ENCODE measurements around the gene DHX35.

DHX35 gene

DNA sequence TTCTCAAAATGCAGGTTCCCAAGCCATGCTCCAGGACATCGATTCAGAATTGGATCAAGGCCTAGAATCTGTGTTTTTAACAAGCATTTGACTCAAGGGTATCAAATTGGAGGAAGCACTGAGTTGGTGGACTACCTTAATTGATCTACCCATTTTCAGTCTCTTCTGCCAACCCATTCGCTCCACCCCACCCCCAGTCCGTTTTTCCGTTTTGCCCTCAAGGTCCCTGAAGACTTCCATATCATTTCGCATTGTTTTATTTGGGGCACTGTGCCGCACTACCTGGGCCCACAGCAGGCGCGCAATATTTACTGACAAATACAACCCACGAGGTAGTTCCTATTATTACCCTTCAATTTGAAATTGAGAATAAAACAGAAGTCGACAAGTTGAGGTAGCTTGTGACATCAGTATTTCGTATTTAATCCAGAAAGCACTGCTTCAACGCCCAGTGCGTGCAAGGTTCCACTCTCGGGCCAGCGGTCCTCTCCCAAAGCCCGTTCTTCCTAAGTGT is 557 bp upstream of the DHX35 start:
- Histone ChIP-seq H3K36me3 (ENCODE audit: control insufficient read depth in 1 of 2, insufficient read depth in 2 of 2, low read length in 2 of 2) (peaks cover 0 to 9% of the 10 kb centered on the region in 2 donors), H3K27ac (ENCODE audit: low read length) (peak overlapping the region; percentile 64), H3K9me3 (ENCODE audit: control insufficient read depth in 1 of 2, low read length in 2 of 2) (no peaks in the 10 kb centered on the region), H3K4me3 (ENCODE audit: low read depth in 1 of 2, low read length in 2 of 2) (peak overlapping the region; percentile 86 to 90), H3K4me1 (ENCODE audit: control insufficient read depth in 1 of 2, insufficient read depth in 2 of 2, low read length in 2 of 2) (peaks cover 6 to 23% of the 10 kb centered on the region in 2 donors), H3K27me3 (ENCODE audit: low read depth, low read length) (no peaks in the 10 kb centered on the region)

DNA sequence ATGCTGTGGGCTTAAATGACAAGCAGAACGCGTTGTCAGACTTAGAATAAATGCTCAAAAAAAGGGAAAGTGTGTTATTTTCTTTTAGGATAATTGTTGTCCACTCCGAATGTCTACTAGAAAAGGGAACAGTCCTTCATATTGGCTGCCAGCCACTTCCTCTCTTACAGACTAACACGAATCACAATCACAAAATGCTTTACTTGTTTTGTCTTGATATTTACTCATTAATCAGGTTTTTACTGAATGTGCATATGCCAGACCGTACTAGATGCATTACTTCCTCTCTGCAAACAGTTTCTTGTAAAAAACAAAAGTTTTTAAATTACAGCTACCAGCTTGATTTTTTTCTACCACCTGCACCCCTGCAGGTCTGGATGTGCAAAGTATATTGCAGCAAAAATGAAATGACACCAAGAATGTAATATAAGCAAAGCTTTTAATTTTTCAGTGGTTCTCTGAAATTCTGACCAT is 821 bp downstream of the DHX35 start:
- Histone ChIP-seq H3K27me3 (ENCODE audit: low read depth, low read length) (no peaks in the 10 kb centered on the region), H3K4me1 (ENCODE audit: control insufficient read depth in 1 of 2, insufficient read depth in 2 of 2, low read length in 2 of 2) (peaks cover 6 to 23% of the 10 kb centered on the region in 2 donors), H3K9me3 (ENCODE audit: control insufficient read depth in 1 of 2, low read length in 2 of 2) (no peaks in the 10 kb centered on the region), H3K27ac (ENCODE audit: low read length) (peak overlapping the region; percentile 94), H3K36me3 (ENCODE audit: control insufficient read depth in 1 of 2, insufficient read depth in 2 of 2, low read length in 2 of 2) (peaks cover 0 to 9% of the 10 kb centered on the region in 2 donors), H3K4me3 (ENCODE audit: low read depth in 1 of 2, low read length in 2 of 2) (peak overlapping the region; percentile 90 to 93)

DNA sequence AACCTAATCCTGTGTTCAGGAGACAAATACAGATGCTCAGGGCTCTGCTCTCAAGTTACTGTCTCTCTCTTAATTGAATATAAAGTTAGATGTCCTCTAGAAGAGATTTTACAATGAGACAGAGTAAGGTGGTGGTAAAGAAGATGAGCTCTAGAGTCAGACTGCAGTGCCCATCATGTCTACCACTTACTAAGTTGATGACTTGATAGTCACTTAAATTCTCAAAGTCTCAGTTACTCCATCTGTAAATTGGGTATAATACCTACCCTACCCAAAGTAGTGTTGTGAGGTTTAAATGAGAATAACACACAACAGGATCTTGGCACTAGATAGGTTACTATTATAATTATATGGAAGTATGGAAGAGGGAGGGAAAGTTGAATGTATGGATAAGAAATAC is 1.6 kb downstream of the DHX35 start:
- Histone ChIP-seq H3K36me3 (ENCODE audit: control insufficient read depth in 1 of 2, insufficient read depth in 2 of 2, low read length in 2 of 2) (peaks cover 0 to 9% of the 10 kb centered on the region in 2 donors), H3K9me3 (ENCODE audit: control insufficient read depth in 1 of 2, low read length in 2 of 2) (no peaks in the 10 kb centered on the region), H3K27me3 (ENCODE audit: low read depth, low read length) (no peaks in the 10 kb centered on the region), H3K4me3 (ENCODE audit: low read depth in 1 of 2, low read length in 2 of 2) (peak overlapping the region in 1 of 2 donors; percentile 90), H3K4me1 (ENCODE audit: control insufficient read depth in 1 of 2, insufficient read depth in 2 of 2, low read length in 2 of 2) (peaks cover 6 to 23% of the 10 kb centered on the region in 2 donors), H3K27ac (ENCODE audit: low read length) (peak overlapping the region; percentile 94)

DNA sequence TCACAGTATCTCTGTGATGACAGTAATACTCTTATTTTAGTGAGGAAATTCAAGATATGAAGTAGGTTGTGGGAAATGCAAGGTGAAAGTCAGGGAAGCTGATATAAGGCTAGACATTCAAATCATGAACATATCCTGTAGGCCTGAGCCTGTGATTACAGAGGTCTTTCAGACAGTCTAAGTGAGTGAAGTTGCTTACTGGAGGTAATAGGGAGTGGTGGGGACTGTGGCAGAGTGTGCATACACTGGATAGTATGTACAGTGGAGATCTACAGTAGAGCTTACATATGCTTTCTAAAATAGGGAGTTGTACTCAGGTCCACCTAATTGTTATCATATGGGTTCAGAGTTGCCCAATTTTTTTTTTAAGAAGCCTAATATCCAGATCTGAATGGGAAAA is 3.1 kb downstream of the DHX35 start:
- peaks cover 6 to 23% of the 10 kb centered on the region in 2 donors for H3K4me1 ChIP-seq (ENCODE audit: control insufficient read depth in 1 of 2, insufficient read depth in 2 of 2, low read length in 2 of 2)
- no peak overlapping the region for H3K4me3 ChIP-seq (ENCODE audit: low read depth in 1 of 2, low read length in 2 of 2)
- H3K27ac ChIP-seq (ENCODE audit: low read length), result peak overlapping the region; percentile 17
- H3K9me3 ChIP-seq (ENCODE audit: control insufficient read depth in 1 of 2, low read length in 2 of 2), result no peaks in the 10 kb centered on the region
- no peaks in the 10 kb centered on the region for H3K27me3 ChIP-seq (ENCODE audit: low read depth, low read length)
- peaks cover 0 to 14% of the 10 kb centered on the region in 2 donors for H3K36me3 ChIP-seq (ENCODE audit: control insufficient read depth in 1 of 2, insufficient read depth in 2 of 2, low read length in 2 of 2)

DNA sequence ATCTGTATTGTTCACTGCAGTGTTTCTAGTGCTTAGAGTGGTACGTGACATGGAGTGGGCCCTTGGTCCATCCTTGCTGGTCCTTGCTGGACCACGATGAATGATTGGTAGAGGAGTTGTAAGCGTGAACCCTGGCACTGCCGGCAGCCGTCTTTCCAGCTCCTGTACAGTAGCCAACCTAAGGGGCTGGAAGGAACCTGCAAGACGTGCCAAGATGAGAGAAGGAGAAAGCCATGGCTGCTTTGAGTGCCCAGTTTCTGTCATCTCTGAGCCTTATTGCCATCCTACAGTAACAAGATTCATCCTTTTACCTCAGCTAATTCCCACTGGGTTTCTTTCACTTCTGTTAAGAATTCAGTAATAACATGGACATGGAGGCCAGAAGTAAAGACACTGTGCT is 5.9 kb downstream of the DHX35 start:
- Histone ChIP-seq H3K27me3 (ENCODE audit: low read depth, low read length) (no peaks in the 10 kb centered on the region), H3K27ac (ENCODE audit: low read length) (peak overlapping the region; percentile 73), H3K36me3 (ENCODE audit: control insufficient read depth in 1 of 2, insufficient read depth in 2 of 2, low read length in 2 of 2) (peaks cover 3 to 18% of the 10 kb centered on the region in 2 donors), H3K9me3 (ENCODE audit: control insufficient read depth in 1 of 2, low read length in 2 of 2) (no peaks in the 10 kb centered on the region), H3K4me1 (ENCODE audit: control insufficient read depth in 1 of 2, insufficient read depth in 2 of 2, low read length in 2 of 2) (peaks cover 0 to 11% of the 10 kb centered on the region in 2 donors), H3K4me3 (ENCODE audit: low read depth in 1 of 2, low read length in 2 of 2) (no peak overlapping the region)

DNA sequence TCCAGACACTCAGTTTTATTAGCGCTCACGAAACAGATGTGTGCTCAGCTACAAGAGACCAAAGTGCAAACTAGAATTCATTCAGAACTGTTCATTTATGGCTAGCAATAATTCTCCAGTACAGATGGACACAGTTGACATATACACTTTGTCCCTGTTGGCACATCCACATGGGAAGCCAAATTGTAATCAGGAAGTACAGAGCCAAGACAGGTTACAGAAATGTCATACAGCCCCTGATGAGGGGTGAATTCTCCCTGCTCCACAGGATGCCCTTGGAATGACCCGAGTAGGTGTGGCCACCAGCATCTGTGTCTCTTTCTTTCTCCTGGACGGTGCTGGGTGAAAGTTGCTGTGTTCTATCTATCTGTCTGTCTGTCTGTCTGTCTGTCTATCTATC is 7.6 kb downstream of the DHX35 start:
- H3K27me3 ChIP-seq (ENCODE audit: low read depth, low read length), result no peaks in the 10 kb centered on the region
- peak overlapping the region; percentile 71 for H3K27ac ChIP-seq (ENCODE audit: low read length)
- H3K4me1 ChIP-seq (ENCODE audit: control insufficient read depth in 1 of 2, insufficient read depth in 2 of 2, low read length in 2 of 2), result peaks cover 0 to 6% of the 10 kb centered on the region in 2 donors
- no peaks in the 10 kb centered on the region for H3K9me3 ChIP-seq (ENCODE audit: control insufficient read depth in 1 of 2, low read length in 2 of 2)
- H3K36me3 ChIP-seq (ENCODE audit: control insufficient read depth in 1 of 2, insufficient read depth in 2 of 2, low read length in 2 of 2), result peaks cover 7 to 14% of the 10 kb centered on the region in 2 donors
- H3K4me3 ChIP-seq (ENCODE audit: low read depth in 1 of 2, low read length in 2 of 2), result peak overlapping the region in 1 of 2 donors; percentile 15

DNA sequence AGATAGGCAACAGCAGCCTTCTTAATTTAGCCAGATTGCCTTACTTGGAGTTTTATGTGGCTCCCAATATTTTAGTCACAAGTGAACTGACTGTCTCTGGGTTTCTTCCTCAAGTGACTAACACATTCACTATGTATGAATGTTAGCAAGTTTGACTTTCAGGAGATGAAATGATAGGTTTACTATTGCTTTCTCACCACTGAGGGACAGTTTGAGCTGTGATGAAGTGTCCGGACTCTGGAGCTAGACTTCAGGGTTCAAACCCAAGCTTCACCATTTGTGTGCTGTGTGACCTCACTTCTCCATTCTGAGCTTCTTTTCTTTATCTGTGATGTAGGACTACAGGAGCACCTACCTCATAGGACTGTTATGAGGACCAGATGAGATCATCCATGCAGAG is 8.2 kb downstream of the DHX35 start:
- H3K36me3 ChIP-seq (ENCODE audit: control insufficient read depth in 1 of 2, insufficient read depth in 2 of 2, low read length in 2 of 2), result peaks cover 7 to 8% of the 10 kb centered on the region in 2 donors
- no peak overlapping the region for H3K4me3 ChIP-seq (ENCODE audit: low read depth in 1 of 2, low read length in 2 of 2)
- H3K27ac ChIP-seq (ENCODE audit: low read length), result peak overlapping the region; percentile 71
- H3K4me1 ChIP-seq (ENCODE audit: control insufficient read depth in 1 of 2, insufficient read depth in 2 of 2, low read length in 2 of 2), result peaks cover 3 to 5% of the 10 kb centered on the region in 2 donors
- no peaks in the 10 kb centered on the region for H3K9me3 ChIP-seq (ENCODE audit: control insufficient read depth in 1 of 2, low read length in 2 of 2)
- no peaks in the 10 kb centered on the region for H3K27me3 ChIP-seq (ENCODE audit: low read depth, low read length)

DNA sequence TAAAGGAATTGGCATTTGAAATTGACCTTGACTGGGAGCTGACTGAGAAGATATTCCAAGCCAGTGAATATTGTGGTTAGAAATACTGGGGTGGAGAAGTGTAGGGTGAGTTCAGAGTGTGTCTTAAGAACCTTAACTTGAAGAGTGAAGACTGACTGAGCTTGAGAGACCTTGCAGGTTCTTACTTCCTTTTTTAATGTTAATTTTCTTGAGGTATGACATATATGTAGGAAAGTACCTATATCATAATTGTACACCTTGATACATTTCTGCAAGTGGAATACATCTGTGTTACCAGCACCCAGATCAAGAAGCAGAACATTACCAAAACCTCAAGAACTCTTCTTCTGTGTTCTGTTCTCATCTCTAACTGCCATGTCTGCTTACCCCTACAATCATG is 11.0 kb downstream of the DHX35 start:
- Histone ChIP-seq H3K36me3 (ENCODE audit: control insufficient read depth in 1 of 2, insufficient read depth in 2 of 2, low read length in 2 of 2) (peaks cover 8 to 11% of the 10 kb centered on the region in 2 donors), H3K27ac (ENCODE audit: low read length) (peak overlapping the region; percentile 82), H3K4me3 (ENCODE audit: low read depth in 1 of 2, low read length in 2 of 2) (peak overlapping the region in 1 of 2 donors; percentile 4), H3K9me3 (ENCODE audit: control insufficient read depth in 1 of 2, low read length in 2 of 2) (no peaks in the 10 kb centered on the region), H3K27me3 (ENCODE audit: low read depth, low read length) (no peaks in the 10 kb centered on the region), H3K4me1 (ENCODE audit: control insufficient read depth in 1 of 2, insufficient read depth in 2 of 2, low read length in 2 of 2) (peaks cover 5% of the 10 kb centered on the region in 2 donors)

DNA sequence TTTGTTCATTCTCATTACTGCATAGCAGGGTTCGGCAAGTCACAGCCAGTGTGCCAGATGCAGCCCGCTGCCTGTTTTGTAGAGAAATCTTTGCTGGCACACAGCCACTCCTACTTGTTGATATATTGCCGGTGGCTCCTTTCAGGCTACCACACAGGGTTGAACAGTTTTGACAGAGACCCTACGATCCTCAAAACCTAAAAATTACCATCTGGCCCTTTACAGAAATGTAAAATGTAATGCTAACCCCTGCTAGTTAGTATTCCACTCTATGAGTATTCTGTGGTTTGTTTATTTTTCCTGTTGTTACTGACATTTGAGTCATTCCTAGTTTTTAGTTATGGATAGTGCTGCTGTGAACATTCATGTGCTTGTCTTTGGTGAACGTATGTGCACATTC is 11.5 kb downstream of the DHX35 start:
- Histone ChIP-seq H3K9me3 (ENCODE audit: control insufficient read depth in 1 of 2, low read length in 2 of 2) (no peaks in the 10 kb centered on the region), H3K36me3 (ENCODE audit: control insufficient read depth in 1 of 2, insufficient read depth in 2 of 2, low read length in 2 of 2) (peaks cover 8 to 11% of the 10 kb centered on the region in 2 donors), H3K27ac (ENCODE audit: low read length) (peak overlapping the region; percentile 82), H3K4me1 (ENCODE audit: control insufficient read depth in 1 of 2, insufficient read depth in 2 of 2, low read length in 2 of 2) (peaks cover 5% of the 10 kb centered on the region in 2 donors), H3K27me3 (ENCODE audit: low read depth, low read length) (no peaks in the 10 kb centered on the region), H3K4me3 (ENCODE audit: low read depth in 1 of 2, low read length in 2 of 2) (peak overlapping the region in 1 of 2 donors; percentile 4)

DNA sequence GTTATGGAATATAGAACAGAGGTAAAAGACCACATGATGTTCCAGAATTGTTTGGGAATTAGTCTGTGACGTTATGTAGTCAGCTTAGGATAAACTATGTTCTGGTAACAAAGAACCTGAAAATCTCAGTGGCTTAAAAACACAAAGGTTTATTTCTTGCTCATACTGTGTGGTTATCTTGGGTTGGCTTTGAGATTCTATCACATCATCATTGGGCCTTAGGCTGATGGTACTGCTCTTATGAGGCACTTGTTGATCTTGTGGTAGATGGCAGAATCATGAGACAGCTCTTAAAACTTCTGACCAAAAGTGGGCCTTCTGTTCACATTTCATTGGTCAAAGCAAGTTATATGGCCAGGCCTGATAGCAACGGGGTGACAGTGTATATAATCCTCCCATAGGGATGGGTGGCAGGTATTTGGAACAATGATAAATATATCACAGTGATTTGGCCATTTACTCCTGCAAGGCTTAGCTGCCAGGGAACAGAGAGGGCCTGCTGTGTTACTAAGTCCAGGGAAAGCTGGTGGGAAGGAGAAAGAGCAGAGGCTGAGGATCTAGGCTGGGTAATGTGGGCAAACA is 13.5 kb downstream of the DHX35 start:
- H3K4me1 ChIP-seq (ENCODE audit: control insufficient read depth in 1 of 2, insufficient read depth in 2 of 2, low read length in 2 of 2), result peaks cover 5% of the 10 kb centered on the region in 2 donors
- no peaks in the 10 kb centered on the region for H3K9me3 ChIP-seq (ENCODE audit: control insufficient read depth in 1 of 2, low read length in 2 of 2)
- no peaks in the 10 kb centered on the region for H3K27me3 ChIP-seq (ENCODE audit: low read depth, low read length)
- H3K4me3 ChIP-seq (ENCODE audit: low read depth in 1 of 2, low read length in 2 of 2), result no peak overlapping the region
- peaks cover 0 to 15% of the 10 kb centered on the region in 2 donors for H3K36me3 ChIP-seq (ENCODE audit: control insufficient read depth in 1 of 2, insufficient read depth in 2 of 2, low read length in 2 of 2)
- peak overlapping the region; percentile 82 for H3K27ac ChIP-seq (ENCODE audit: low read length)

DNA sequence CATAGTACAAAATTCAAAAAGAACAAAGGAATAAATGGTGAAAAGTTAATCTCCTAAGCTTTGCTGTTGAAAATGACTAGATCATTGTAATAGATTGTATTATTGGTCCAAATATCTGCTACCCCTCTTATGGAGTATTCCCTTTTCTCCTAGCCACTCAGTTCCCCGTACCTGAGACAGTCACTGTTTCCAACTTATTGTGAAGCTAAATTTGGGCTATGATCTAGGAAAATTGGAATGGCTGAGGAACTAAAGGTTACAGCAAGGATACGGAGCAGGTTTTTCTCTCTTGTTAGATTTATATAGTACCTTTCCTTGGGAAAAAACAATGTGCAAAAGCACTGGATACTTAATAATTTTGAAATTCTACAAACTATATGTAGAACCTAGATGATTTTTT is 17.3 kb downstream of the DHX35 start:
- Histone ChIP-seq H3K4me3 (ENCODE audit: low read depth in 1 of 2, low read length in 2 of 2) (no peak overlapping the region), H3K27ac (ENCODE audit: low read length) (peak overlapping the region; percentile 55), H3K27me3 (ENCODE audit: low read depth, low read length) (no peaks in the 10 kb centered on the region), H3K36me3 (ENCODE audit: control insufficient read depth in 1 of 2, insufficient read depth in 2 of 2, low read length in 2 of 2) (peaks cover 0 to 7% of the 10 kb centered on the region in 2 donors), H3K4me1 (ENCODE audit: control insufficient read depth in 1 of 2, insufficient read depth in 2 of 2, low read length in 2 of 2) (peaks cover 4 to 5% of the 10 kb centered on the region in 2 donors), H3K9me3 (ENCODE audit: control insufficient read depth in 1 of 2, low read length in 2 of 2) (no peaks in the 10 kb centered on the region)
